ENCODE results near the gene ADSS1.

The ADSS1 gene

DNA sequence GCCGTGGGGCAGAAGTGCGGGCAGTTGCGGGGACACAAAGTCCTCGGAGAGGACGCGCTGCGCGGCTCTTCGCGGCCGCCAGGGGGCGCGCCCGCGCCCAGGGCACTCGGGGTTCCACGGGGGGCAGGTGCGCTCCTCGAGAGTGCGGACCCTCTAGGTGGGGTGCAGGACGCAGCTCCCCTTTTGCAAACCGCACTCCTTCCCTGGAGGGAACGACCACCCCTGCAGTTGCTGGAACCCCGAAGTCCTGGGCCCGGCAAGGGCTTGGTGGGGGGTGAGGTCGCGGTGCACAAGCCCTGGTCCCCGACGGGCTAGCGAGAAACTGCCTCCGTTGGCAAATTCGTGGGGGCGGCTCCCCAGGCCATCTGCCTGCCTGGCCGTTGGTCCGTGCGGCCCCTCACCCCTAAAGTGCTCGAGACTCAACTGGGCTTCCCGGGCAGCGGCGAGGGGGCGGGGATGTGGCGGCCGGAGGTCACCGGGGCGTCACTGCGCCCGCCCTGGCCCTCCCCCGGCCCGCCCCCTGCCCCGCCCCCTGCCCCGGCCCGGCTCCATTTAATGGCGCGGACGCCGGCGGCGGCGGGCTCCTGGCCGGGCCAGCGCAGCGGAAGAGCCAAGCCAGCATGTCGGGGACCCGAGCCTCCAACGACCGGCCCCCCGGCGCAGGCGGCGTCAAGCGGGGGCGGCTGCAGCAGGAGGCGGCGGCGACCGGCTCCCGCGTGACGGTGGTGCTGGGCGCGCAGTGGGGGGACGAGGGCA is at the start of gene ADSS1:
Gene ADSS1, plus strand, starts transcription at position 579 of the 756 bp plus-strand sequence. Its CDS starts 42 bp downstream, at position 621.
- in situ Hi-C loops (cut with MboI; ENCODE audit: low pct_unique_long_range_greater_than_20kb, low sequenced_read_pairs, unreplicated experiment), result no loop called here
- TF ChIP-seq, protein P1, sequence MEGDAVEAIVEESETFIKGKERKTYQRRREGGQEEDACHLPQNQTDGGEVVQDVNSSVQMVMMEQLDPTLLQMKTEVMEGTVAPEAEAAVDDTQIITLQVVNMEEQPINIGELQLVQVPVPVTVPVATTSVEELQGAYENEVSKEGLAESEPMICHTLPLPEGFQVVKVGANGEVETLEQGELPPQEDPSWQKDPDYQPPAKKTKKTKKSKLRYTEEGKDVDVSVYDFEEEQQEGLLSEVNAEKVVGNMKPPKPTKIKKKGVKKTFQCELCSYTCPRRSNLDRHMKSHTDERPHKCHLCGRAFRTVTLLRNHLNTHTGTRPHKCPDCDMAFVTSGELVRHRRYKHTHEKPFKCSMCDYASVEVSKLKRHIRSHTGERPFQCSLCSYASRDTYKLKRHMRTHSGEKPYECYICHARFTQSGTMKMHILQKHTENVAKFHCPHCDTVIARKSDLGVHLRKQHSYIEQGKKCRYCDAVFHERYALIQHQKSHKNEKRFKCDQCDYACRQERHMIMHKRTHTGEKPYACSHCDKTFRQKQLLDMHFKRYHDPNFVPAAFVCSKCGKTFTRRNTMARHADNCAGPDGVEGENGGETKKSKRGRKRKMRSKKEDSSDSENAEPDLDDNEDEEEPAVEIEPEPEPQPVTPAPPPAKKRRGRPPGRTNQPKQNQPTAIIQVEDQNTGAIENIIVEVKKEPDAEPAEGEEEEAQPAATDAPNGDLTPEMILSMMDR (IDR thresholded peaks at IDR 0.05; ENCODE audit: extremely low read depth, insufficient read depth, missing control alignments), result peak; percentile 90
- DNase-seq (ENCODE audit: low spot score), result peak; percentile 96

DNA sequence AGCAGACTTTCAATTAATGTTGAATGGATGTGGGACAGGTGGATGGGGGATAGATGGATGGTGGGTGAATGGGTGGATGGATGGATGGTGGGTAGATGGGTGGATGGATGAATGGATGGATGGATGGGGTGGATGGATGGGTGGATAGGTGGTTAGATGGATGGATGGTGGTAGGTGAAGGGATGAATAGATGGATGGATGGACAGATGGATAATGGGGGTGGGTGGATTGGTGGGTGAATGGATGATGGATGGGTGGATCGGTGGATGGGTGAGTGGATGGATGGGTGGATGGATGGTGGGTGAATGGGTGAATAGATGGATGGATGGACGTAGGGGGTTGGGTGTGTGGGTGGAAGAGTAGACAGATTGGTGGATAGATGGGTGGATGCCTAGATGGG is 48.6 kb upstream of the ADSS1 start:
- in situ Hi-C loops (cut with MboI; ENCODE audit: low pct_unique_long_range_greater_than_20kb, low sequenced_read_pairs, unreplicated experiment), result no loop called here

DNA sequence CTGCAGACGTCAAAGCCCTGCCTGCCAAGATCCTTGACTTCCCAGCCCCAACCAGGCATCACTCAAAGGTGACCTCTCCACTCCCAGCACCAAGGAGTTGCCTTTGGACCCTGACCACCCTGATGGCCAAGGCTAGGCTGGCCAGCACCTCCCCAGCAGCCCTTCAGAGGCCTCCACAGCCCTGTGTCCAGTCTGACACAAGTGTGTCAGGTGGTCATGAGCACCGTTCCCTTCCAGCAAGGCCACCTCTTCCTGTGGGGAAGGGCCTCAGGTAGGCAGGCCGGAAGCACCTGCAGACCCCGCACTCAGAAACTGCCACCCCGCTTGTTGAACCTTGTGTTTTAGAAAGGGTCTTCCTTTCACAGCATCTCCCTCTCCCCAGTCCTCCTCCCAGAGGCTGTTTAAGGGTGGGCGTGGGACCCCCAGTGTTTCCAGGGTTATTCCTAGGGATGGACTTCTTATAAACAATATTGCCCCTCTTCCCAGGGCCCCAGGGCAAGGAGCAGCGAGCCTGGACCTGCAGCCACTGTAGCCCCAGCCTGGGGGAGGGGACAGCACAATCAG is 47.8 kb upstream of the ADSS1 start:
- TF ChIP-seq, protein P1 (IDR thresholded peaks at IDR 0.05; ENCODE audit: extremely low read depth, insufficient read depth, missing control alignments), result no peak
- in situ Hi-C loops (cut with MboI; ENCODE audit: low pct_unique_long_range_greater_than_20kb, low sequenced_read_pairs, unreplicated experiment), result no loop called here

More for the DNA sequence above, 48.6 kb upstream of the ADSS1 start:
- TF ChIP-seq, protein P1 (IDR thresholded peaks at IDR 0.05; ENCODE audit: extremely low read depth, insufficient read depth, missing control alignments), result no peak
- DNase-seq (ENCODE audit: low spot score), result no peak

DNA sequence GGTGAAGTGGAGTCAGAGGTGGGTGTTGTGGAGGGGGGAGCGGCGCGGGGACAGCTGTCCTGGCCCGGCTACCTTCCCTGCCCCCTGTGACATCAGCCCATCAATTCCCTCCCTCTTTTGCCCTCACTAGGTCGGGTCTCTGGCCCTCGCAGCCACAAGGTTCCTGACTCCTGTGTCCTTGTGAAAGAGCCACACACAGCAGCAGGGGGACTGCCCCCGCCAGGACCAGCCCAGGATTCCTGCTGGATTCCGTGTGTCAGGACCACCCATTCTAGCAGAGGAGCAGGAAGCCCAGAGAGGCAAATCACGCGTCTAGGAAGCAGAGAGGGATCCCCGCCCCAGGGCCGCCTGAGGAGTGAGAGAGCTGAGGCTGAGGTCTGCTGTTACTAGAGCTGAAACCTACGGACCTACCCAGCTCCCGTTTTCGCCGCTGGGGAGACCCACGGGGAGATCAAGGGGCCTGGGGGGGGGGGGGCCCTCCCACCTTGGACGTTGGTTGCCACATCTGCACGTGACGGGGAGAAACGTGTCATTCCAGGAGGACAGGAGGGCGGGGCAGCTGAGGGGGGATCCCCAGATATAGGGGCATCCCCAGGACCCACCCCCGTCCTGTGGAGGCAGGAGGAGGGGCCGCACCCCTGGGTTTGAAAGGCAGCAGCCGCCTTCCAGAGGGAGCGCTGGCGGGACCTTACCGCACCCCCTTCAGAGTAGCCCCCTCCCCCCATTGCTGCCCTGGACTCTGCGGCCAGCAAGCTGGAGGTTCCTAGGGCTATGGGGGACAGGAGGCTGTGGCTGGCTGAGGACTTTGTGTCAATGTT is 47.1 kb upstream of the ADSS1 start:
- in situ Hi-C loops (cut with MboI; ENCODE audit: low pct_unique_long_range_greater_than_20kb, low sequenced_read_pairs, unreplicated experiment), result no loop called here
- TF ChIP-seq, protein P1 (IDR thresholded peaks at IDR 0.05; ENCODE audit: extremely low read depth, insufficient read depth, missing control alignments), result no peak
- DNase-seq (ENCODE audit: low spot score), result no peak

More for the DNA sequence above, 47.8 kb upstream of the ADSS1 start:
- DNase-seq (ENCODE audit: low spot score), result no peak

DNA sequence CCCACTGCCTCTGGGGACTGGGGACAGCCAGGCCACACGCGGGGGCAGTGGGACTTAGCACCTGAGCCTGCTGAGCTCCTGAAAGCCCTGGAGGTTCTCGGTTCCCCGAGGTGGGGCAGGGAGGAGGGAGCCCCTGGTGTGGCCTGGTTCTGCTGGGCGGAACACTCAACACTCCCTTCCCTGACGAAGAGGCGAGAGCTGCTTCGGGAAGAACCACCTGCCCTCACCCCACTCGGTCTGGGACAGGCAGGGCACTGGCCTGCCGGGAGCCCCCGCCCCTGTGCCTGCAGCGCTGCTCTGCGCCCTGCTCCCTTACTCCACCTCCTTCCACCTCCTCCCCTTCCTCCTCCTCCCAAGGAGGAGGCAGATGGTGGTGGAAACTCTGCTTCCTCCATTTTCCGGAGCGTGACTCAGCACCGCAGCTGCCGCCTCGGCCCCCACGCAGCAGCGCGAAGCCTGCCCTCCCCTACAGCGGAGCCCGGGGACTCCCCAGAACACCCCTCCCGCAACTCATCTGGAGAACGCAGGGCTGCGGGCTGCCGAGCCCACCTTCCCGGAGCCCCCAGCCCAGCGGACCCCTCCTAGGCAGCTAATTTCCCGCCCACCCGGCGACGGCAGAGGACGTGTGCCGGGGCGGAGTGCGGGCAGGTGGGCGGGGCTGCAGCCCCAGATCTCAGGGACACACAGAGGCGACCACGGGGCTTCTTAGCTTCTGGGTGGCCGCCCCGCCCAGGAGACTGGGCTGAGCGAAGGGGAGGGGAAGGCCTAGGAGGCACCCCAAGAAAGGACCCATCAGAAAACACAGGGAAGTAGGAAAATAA is 46.3 kb upstream of the ADSS1 start:
- in situ Hi-C loops (cut with MboI; ENCODE audit: low pct_unique_long_range_greater_than_20kb, low sequenced_read_pairs, unreplicated experiment), result no loop called here
- DNase-seq (ENCODE audit: low spot score), result peak; percentile 84

More for the DNA sequence above, 46.3 kb upstream of the ADSS1 start:
- TF ChIP-seq, protein P1 (IDR thresholded peaks at IDR 0.05; ENCODE audit: extremely low read depth, insufficient read depth, missing control alignments), result no peak

All from GM13977 (cell line).